ENCODE measurements around the gene HMG20B. TPM values are rescaled to one million over a fixed set of nuclear protein-coding genes. Genes with fewer than 3 reads are reported as not detected.
A peak's percentile ranks its signal among the peaks of the same experiment; 100 is the strongest.

Gene HMG20B
- total RNA-seq, 1 experiment from 2014 or later, result 115 TPM

DNA sequence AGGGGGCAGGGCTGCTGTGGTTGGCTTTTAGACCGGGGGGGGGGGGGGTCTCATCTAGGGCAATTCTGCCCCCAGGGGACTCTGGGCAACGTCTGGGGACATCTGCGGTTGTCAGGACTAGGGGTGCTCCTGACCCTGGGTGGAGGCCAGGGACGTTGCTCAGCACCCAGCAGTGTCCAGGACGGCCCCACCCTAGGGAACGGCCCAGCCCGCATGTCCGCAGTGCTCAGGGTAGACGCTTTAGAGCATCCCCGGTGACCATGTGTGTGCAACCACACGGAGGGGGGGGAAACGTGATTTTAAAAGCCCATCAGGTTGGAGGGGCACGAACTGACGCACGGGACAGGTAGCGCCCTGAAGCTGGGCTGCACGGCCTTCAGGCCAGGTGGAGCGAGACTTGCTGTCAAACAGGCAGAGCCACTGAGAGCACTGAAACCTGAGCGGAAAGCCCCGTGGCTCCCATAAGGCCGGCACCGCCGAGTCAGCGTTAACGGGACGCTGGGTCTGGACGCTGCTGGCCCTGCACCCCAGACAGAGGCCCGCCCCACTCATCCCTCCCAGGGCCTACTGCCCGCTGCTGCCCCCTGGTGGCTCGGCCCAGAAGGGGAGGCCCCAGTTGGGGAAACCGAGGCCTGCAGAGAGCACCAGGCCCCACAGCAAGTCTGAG lies 45.5 kb downstream of the HMG20B start:
- CTCF ChIA-PET, result interaction anchor here (0.6 kb wide), 1 partner anchor 99 kb away, joined by 3 read pairs; no protein-coding TSS in a partner anchor
- no peak for TF ChIP-seq EZH2 (IDR thresholded peaks at IDR 0.05; ENCODE audit: low read depth)
- TF ChIP-seq, protein P1, sequence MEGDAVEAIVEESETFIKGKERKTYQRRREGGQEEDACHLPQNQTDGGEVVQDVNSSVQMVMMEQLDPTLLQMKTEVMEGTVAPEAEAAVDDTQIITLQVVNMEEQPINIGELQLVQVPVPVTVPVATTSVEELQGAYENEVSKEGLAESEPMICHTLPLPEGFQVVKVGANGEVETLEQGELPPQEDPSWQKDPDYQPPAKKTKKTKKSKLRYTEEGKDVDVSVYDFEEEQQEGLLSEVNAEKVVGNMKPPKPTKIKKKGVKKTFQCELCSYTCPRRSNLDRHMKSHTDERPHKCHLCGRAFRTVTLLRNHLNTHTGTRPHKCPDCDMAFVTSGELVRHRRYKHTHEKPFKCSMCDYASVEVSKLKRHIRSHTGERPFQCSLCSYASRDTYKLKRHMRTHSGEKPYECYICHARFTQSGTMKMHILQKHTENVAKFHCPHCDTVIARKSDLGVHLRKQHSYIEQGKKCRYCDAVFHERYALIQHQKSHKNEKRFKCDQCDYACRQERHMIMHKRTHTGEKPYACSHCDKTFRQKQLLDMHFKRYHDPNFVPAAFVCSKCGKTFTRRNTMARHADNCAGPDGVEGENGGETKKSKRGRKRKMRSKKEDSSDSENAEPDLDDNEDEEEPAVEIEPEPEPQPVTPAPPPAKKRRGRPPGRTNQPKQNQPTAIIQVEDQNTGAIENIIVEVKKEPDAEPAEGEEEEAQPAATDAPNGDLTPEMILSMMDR (conservative IDR thresholded peaks at IDR 0.05), result peak; percentile 81
- no peaks in the 10 kb centered on the region for H3F3A ChIP-seq (ENCODE audit: insufficient read depth, low read depth)
- no peaks in the 10 kb centered on the region for H3K36me3 ChIP-seq (ENCODE audit: low read depth)
- no peak overlapping the region for H3K27ac ChIP-seq
- H3K4me1 ChIP-seq (replicated peaks; ENCODE audit: insufficient read depth), result no peaks in the 10 kb centered on the region
- no TSS peak for BruUV-seq (replicated peaks)
- H3K4me3 ChIP-seq, result no peak overlapping the region
- no peaks in the 10 kb centered on the region for H3K9me2 ChIP-seq (ENCODE audit: insufficient read depth)
- H4K20me1 ChIP-seq (ENCODE audit: insufficient read depth), result no peaks in the 10 kb centered on the region
- peak in 1 of 2 experiments; percentile 33 for DNase-seq
- POLR2A ChIA-PET (ENCODE audit: unreplicated experiment), result no interaction called here
- no peaks in the 10 kb centered on the region for H3K27me3 ChIP-seq (ENCODE audit: insufficient read depth, low read depth)
- no peak overlapping the region for H2AFZ ChIP-seq
- H3K4me2 ChIP-seq, result no peak overlapping the region
- no peaks in the 10 kb centered on the region for H3K9me3 ChIP-seq (ENCODE audit: insufficient read depth, low read depth)
- H3K79me2 ChIP-seq (ENCODE audit: low read depth), result no peaks in the 10 kb centered on the region
- intact Hi-C loops (cut with micrococcal nuclease; ENCODE audit: unreplicated experiment), result loop anchor here (1.0 kb wide), 1 partner anchor 73 kb away; no protein-coding TSS in a partner anchor

DNA sequence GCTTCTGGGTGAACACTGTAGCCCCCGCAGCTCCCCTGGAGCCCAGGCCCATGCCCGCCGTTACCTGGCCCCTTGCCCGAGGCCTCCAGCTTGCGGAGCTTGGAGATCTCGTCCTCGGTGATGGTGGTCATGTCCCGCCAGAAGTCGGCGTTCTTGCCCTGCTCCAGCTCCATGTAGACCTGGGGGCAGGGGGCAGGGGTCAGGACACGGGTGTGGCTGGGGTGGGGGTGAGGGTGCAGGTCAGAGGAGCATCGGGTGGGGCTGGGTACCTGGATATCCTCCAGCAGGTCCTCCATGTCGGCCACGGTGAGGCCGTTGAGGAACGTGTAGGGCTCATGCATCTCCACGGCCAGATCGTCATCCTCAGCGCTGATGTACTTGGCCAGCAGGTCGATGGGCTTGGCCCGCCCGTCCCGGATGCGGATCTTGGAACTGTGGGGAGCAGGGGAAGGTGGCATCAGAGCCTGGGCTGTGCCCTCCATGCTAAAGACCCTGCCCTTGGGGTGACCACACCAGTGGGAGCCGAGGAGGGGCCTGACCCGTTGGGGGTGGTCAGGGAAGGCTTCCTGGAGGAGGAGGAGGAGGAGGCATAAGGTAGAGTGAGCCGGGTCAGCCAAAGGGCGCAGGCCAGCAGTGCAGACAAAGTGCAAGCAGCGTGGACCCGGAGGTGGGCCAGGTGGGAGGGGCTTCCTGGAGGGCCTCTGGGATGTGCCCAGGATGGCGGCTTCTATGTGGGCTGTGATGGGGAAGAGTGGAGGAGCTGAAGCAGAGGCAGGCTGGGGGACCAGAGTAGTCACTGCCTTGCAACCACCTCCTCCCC lies 46.3 kb downstream of the HMG20B start:
- intact Hi-C loops (cut with micrococcal nuclease; ENCODE audit: unreplicated experiment), result loop anchor here (1.0 kb wide), 1 partner anchor 74 kb away; no protein-coding TSS in a partner anchor
- no peaks in the 10 kb centered on the region for H4K20me1 ChIP-seq (ENCODE audit: insufficient read depth)

DNA sequence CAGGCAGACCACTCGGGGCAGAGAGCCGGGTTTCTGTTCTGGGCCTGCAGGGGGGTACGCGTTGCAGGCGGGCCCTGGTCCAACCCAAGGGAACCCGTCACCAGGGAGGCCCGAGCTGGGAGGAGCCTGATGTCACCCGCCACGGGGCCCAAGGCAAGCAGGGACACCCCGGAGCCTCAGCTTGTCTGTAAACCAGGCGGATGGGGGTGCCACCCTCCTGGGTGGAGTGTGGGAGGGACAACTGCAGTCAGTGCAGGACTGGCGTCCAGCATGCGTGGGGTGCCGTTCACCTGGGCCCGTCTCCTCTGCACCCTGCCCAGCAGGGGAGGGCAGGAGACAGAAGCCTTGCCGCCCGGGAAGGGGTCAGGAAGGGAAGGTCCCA lies 46.9 kb downstream of the HMG20B start:
- no peak overlapping the region for H3K4me3 ChIP-seq
- no peaks in the 10 kb centered on the region for H3F3A ChIP-seq (ENCODE audit: insufficient read depth, low read depth)
- H3K9me3 ChIP-seq (ENCODE audit: insufficient read depth, low read depth), result no peaks in the 10 kb centered on the region
- no peaks in the 10 kb centered on the region for H3K4me1 ChIP-seq (replicated peaks; ENCODE audit: insufficient read depth)
- TF ChIP-seq, protein P1 (conservative IDR thresholded peaks at IDR 0.05), result no peak
- ChIA-PET CTCF (no interaction called here), POLR2A (ENCODE audit: unreplicated experiment) (no interaction called here)
- H2AFZ ChIP-seq, result no peak overlapping the region
- no peaks in the 10 kb centered on the region for H3K9me2 ChIP-seq (ENCODE audit: insufficient read depth)
- peaks cover 6% of the 10 kb centered on the region for H3K79me2 ChIP-seq (ENCODE audit: low read depth)
- DNase-seq, result no peak
- intact Hi-C loops (cut with micrococcal nuclease; ENCODE audit: unreplicated experiment), result no loop called here
- no peaks in the 10 kb centered on the region for H3K27me3 ChIP-seq (ENCODE audit: insufficient read depth, low read depth)
- no TSS peak for BruUV-seq (replicated peaks)
- no peaks in the 10 kb centered on the region for H4K20me1 ChIP-seq (ENCODE audit: insufficient read depth)
- no peak overlapping the region for H3K4me2 ChIP-seq
- H3K27ac ChIP-seq, result no peak overlapping the region
- no peaks in the 10 kb centered on the region for H3K36me3 ChIP-seq (ENCODE audit: low read depth)

More for the DNA sequence above, 46.3 kb downstream of the HMG20B start:
- H3K4me3 ChIP-seq, result no peak overlapping the region
- no peak overlapping the region for H3K4me2 ChIP-seq
- no peaks in the 10 kb centered on the region for H3K9me2 ChIP-seq (ENCODE audit: insufficient read depth)
- H3K79me2 ChIP-seq (ENCODE audit: low read depth), result peaks cover under 1% of the 10 kb centered on the region; the same call in 1 of the 2 replicates
- H3F3A ChIP-seq (ENCODE audit: insufficient read depth, low read depth), result no peaks in the 10 kb centered on the region
- no peak overlapping the region for H2AFZ ChIP-seq
- no peaks in the 10 kb centered on the region for H3K9me3 ChIP-seq (ENCODE audit: insufficient read depth, low read depth)
- POLR2A ChIA-PET (ENCODE audit: unreplicated experiment), result no interaction called here
- no peaks in the 10 kb centered on the region for H3K27me3 ChIP-seq (ENCODE audit: insufficient read depth, low read depth)
- no peak for DNase-seq
- H3K27ac ChIP-seq, result no peak overlapping the region
- BruUV-seq (replicated peaks), result no TSS peak
- TF ChIP-seq, protein P1 (conservative IDR thresholded peaks at IDR 0.05), result peak; percentile 27; the same call in 1 of the 2 replicates
- no peak for TF ChIP-seq EZH2 (IDR thresholded peaks at IDR 0.05; ENCODE audit: low read depth)
- no peaks in the 10 kb centered on the region for H3K36me3 ChIP-seq (ENCODE audit: low read depth)
- CTCF ChIA-PET, result no interaction called here
- H3K4me1 ChIP-seq (replicated peaks; ENCODE audit: insufficient read depth), result no peaks in the 10 kb centered on the region

All from PC-9 (cell line).